ENCODE measurements around the gene BMP2.

The BMP2 gene

GRCh38 chr20:6768228-6769140, 998 bp downstream of the BMP2 start:
- DNase-seq, result no peak

- no peak for DNase-seq
These were observed 2.7 kb downstream of the BMP2 start for GRCh38 chr20:6769903-6770785.

GRCh38 chr20:6770786-6771100, 3.3 kb downstream of the BMP2 start:
- DNase-seq, result no peak

- no peak for DNase-seq
These were observed 13.1 kb downstream of the BMP2 start for GRCh38 chr20:6780433-6781190.

DNA sequence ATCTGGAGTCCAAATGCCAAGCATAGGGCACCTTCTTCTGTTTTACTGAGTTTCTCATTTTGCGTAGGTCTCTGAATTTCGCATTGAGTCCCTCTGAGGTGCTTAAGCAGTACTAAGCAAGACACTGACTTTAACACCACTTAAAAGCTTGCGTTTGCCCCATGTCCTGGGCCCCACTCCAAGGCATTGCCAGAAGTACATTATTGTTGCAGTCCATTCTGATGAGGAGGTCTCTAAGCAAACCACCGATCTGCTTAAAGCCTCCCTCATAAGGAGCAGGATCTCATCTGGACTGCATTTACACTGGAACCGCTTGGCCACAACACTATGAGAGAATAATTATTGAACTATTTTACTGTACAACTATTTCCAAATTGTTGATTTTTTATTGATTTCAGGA, 16.3 kb downstream of the BMP2 start:
- no peak for DNase-seq

GRCh38 chr20:6784210-6784631, 16.7 kb downstream of the BMP2 start:
- DNase-seq, result no peak

GRCh38 chr20:6784767-6785166, 17.3 kb downstream of the BMP2 start:
- DNase-seq, result no peak

GRCh38 chr20:6786548-6786947, 19.1 kb downstream of the BMP2 start:
- DNase-seq, result no peak

GRCh38 chr20:6792789-6793188, 25.3 kb downstream of the BMP2 start:
- DNase-seq, result no peak

DNA sequence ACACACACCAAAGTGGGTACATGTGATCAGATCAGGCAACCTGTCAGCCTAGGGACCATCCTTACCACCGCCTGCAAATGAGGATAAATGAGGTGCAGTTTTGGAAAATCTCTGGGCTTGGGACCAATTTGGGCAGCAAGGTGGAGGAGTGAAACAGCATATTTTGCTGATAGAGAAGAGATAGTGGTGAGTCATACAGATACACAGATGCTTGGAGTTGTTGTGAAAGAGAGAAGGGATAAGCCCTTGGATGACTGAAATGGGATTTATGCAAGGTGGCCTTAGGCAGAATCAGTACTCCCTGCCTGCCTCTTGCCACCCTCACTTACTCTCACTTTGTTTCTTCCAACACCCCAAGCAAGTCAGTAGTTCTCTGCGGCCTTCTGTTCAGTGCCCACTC, 34.7 kb downstream of the BMP2 start:
- no peak for DNase-seq

DNA sequence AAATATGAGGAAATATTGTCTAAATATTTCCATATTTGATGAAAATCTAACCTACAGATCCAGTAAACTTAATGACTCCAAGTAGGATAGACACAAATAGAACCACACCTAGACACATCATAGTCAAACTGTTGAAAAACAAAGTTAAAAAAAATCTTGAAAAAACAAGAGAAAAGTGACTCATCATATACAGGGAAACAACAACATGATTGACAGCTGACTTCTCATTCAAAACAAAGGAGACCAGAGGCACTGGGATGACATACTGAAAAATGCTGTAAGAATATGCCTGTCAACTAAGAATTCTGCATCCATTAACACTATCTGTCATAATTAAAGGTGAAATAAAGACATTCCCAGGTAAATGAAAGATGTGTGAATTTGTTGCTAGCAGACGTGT, 38.8 kb downstream of the BMP2 start:
- no peak for DNase-seq

GRCh38 chr20:6811262-6812035, 44.0 kb downstream of the BMP2 start:
- no peak for DNase-seq

- DNase-seq, result no peak
These were observed 45.0 kb downstream of the BMP2 start for GRCh38 chr20:6812530-6812929.

- no peak for DNase-seq
These were observed 47.5 kb downstream of the BMP2 start for GRCh38 chr20:6814945-6815344.

GRCh38 chr20:6818033-6818808, 50.7 kb downstream of the BMP2 start:
- no peak for DNase-seq

- no peak for DNase-seq
These were observed 52.1 kb downstream of the BMP2 start for GRCh38 chr20:6819599-6819998.

GRCh38 chr20:6824401-6824800, 56.9 kb downstream of the BMP2 start:
- no peak for DNase-seq

GRCh38 chr20:6827472-6827871, 60.0 kb downstream of the BMP2 start:
- no peak for DNase-seq

- DNase-seq, result peak; percentile 40 to 66
These were observed 61.4 kb downstream of the BMP2 start for GRCh38 chr20:6828794-6829423.

DNA sequence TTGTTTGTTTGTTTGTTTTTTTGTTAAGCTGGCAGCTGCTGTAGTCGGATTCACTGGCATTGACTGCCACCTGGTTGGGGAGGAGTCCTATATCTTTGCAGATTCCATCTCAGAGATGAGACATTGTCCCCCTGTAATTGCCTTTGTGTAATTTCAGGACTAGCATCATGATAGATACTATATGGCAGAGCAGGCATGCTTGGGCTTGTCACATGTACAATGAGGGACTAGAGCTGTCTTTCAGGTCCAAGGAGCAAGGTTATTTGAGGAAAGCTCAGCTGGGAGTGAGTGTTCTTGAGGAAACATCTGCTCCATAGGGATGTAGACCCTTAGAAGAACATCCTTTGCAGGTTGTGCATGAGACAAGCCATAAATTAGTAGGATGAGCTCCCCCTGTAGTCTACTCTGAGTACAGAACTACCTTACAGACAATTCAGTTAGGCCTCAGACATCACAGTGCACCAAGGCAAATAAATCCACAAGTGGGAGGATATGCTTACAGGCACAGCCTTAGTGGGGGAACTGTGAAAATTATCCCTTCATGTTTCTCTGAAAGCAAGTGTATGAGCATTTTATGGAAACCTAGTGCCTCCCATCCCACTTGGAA, 62.1 kb downstream of the BMP2 start:
- peak in 1 of 2 experiments; percentile 16 for DNase-seq

Data from SW 1271 (cell line).